CD1c-positive myeloid dendritic cell (primary cell): Measurements from ENCODE around the gene SNRPD2.
A peak's percentile ranks its signal among the peaks of the same experiment; 100 is the strongest.
"Not testable (repeated sequence)": the region's sequence is repeated elsewhere in the genome, so short reads cannot be mapped to it uniquely, and the experiment has no call there.

Experiments
- DNase-seq: peaks from one replicate; pipeline ENCODE4 v3.0.0-alpha.2; 2016; ENCODE audit errors: extremely low spot score

SNRPD2 gene

GRCh38 chr19:45691516-45692186 is at the start of gene SNRPD2:
Gene SNRPD2, minus strand, starts transcription at chr19:45691953. Its CDS starts 65 bp downstream, at chr19:45691888.
- peak; percentile 97 for DNase-seq

GRCh38 chr19:45739498-45740439 is 48.0 kb upstream of the SNRPD2 start:
- peak; percentile 28 for DNase-seq

GRCh38 chr19:45733160-45733810 is 41.5 kb upstream of the SNRPD2 start, which contains the start of gene MEIOSIN:
Gene MEIOSIN, plus strand, starts transcription at chr19:45733439. Its CDS starts 1,938 bp downstream, at chr19:45735377.
- no peak for DNase-seq

- DNase-seq: peak; percentile 97
Measured at GRCh38 chr19:45730368-45731288, 38.9 kb upstream of the SNRPD2 start, which contains the start of gene FBXO46. Gene FBXO46, minus strand, starts transcription at chr19:45730896. Its CDS starts 17,401 bp downstream, at chr19:45713495.

GRCh38 chr19:45729800-45730290 is 38.1 kb upstream of the SNRPD2 start:
- peak; percentile 47 for DNase-seq

GRCh38 chr19:45728683-45729082 is 36.9 kb upstream of the SNRPD2 start:
- not testable (repeated sequence) for DNase-seq

GRCh38 chr19:45720065-45720464 is 28.3 kb upstream of the SNRPD2 start:
- not testable (repeated sequence) for DNase-seq

GRCh38 chr19:45717983-45718650 is 26.4 kb upstream of the SNRPD2 start:
- no peak for DNase-seq

GRCh38 chr19:45717131-45717982 is 25.6 kb upstream of the SNRPD2 start:
- peak; percentile 99 for DNase-seq

GRCh38 chr19:45716359-45717130 is 24.8 kb upstream of the SNRPD2 start:
- DNase-seq: no peak

GRCh38 chr19:45715139-45715538 is 23.4 kb upstream of the SNRPD2 start:
- no peak for DNase-seq

GRCh38 chr19:45713141-45713540 is 21.4 kb upstream of the SNRPD2 start:
- DNase-seq: no peak

- no peak for DNase-seq
Measured at GRCh38 chr19:45712699-45713067, 20.9 kb upstream of the SNRPD2 start.

GRCh38 chr19:45711851-45712698 is 20.3 kb upstream of the SNRPD2 start:
- no peak for DNase-seq

- no peak for DNase-seq
Measured at GRCh38 chr19:45710356-45711130, 18.8 kb upstream of the SNRPD2 start.

- DNase-seq: no peak
Measured at GRCh38 chr19:45705710-45706415, 14.1 kb upstream of the SNRPD2 start.
